ENCODE data around the gene BEST4.
"Not testable (repeated sequence)": the region's sequence is repeated elsewhere in the genome, so short reads cannot be mapped to it uniquely, and the experiment has no call there.

The BEST4 gene

DNA sequence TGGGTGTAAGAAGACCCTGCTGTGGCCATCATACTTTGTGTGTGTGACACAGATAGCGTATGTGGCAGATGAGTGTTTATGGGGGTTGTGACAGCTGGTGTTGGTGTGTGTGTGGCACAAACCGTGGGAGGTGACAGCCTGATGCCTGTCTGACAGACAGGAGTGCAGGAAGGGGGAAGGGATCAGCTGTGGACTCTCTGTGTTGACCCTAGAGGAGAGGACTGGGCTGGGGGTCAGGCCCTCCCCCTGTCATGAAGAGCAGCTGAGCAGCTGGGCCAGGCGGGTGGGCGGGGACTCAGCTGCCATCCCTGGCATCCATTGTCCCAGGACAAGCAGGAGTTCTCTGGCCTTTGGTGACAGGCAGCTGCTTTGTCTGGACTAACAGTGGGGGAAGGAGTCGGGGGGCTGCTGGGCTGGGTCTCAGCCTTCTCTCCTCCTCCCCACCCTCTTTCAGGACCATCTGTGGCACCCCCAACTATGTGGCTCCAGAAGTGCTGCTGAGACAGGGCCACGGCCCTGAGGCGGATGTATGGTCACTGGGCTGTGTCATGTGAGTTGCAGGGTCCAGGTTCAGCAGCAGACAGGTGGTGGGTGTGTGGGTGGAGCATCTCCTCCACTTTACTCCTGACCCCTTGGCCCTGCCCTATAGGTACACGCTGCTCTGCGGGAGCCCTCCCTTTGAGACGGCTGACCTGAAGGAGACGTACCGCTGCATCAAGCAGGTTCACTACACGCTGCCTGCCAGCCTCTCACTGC is 14.5 kb upstream of the BEST4 start:
- no peaks in the 10 kb centered on the region for H3K27me3 Mint-ChIP-seq
- H3K27ac Mint-ChIP-seq = peak overlapping the region; percentile 99 to 100
- no peaks in the 10 kb centered on the region for H3K9me3 Mint-ChIP-seq
- ATAC-seq (replicated peaks) (no peak), DNase-seq (no peak)
- peak overlapping the region; percentile 97 to 98 for H3K4me3 Mint-ChIP-seq
- H3K36me3 Mint-ChIP-seq (ENCODE audit: insufficient read depth) = peaks cover 79% of the 10 kb centered on the region
- peaks cover 31 to 33% of the 10 kb centered on the region in 2 donors for H3K4me1 Mint-ChIP-seq (ENCODE audit: low read depth in 2 of 2)

DNA sequence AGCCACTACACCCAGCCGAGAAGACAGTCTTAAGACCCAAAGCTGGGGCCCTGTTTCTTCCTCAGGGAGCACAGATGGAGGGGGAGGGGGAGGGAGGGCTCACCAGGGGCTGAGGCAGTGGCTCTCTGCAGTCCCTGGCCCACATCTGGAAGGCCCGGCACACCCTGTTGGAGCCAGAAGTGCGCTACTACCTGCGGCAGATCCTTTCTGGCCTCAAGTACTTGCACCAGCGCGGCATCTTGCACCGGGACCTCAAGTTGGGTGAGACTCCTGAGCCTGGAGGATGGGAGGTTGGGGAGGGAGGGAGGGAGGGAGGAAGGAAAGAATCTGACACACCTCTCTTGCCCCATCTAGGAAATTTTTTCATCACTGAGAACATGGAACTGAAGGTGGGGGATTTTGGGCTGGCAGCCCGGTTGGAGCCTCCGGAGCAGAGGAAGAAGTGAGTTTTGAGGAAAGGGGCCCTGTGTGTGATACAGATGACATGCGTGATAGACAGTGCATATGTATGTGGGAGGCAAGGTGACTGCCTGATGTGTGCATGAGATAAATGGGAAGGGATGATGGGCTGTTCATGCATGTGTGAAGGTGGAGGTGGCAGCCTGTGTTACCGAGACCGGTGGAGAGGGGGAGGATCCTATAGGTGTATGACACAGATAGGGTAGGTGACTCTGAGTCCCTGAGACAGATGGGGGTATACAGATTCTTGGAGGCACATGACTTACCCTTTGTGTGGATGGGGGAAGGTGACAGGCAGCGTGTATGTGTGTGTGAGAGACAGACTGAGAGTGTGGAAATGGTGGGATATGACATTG is 13.7 kb upstream of the BEST4 start:
- peaks cover 71% of the 10 kb centered on the region for H3K36me3 Mint-ChIP-seq (ENCODE audit: insufficient read depth)
- DNase-seq (peak in 1 of 3 experiments; percentile 38), ATAC-seq (replicated peaks) (peak; percentile 4)
- peak overlapping the region; percentile 99 to 100 for H3K27ac Mint-ChIP-seq
- H3K27me3 Mint-ChIP-seq = no peaks in the 10 kb centered on the region
- no peaks in the 10 kb centered on the region for H3K9me3 Mint-ChIP-seq
- peaks cover 23 to 26% of the 10 kb centered on the region in 2 donors for H3K4me1 Mint-ChIP-seq (ENCODE audit: low read depth in 2 of 2)
- H3K4me3 Mint-ChIP-seq = peak overlapping the region; percentile 97 to 98

DNA sequence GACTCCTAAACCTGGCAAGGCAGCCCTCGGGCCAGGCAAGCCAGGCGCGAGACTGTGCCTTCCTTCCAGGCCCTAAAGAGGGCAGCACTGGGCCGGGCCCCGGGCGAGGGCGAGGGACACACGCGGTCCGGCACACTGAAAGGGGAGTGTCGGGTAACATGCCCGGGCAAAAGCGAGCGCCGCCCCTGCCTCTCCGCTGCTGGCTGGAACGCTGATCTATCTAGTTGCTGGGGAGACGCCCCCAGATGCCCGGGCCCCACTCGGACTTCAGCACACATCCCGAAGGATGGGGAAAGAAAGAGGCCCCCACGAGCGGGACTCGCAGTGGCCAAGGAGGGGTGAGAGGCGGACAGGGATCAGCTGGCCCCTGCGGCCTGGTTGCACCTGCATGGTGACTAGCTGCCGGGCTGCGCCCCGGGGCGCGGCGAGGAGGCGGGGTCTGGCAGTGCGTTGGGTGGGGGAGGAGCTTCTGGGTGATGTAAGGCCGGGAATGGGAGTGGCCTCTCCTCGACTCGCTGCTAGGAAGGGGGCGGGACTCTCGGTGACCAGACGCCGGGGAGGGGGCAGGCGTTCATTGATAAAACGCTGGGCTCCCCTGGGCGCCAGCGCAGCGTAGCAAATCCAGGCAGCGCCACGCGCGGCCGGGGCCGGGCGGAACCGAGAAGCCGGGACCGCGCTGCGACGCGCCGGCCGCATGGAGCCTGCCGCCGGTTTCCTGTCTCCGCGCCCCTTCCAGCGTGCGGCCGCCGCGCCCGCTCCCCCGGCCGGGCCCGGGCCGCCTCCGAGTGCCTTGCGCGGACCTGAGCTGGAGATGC is 12.0 kb upstream of the BEST4 start, which contains the start of gene PLK3:
Gene PLK3, plus strand, starts transcription at position 608 of the 815 bp plus-strand sequence. Its CDS starts 87 bp downstream, at position 695.
- DNase-seq (peak; percentile 96 to 97 (median 97)), ATAC-seq (replicated peaks) (peak; percentile 78)
- Mint-ChIP-seq H3K9me3 (no peaks in the 10 kb centered on the region), H3K27ac (peak within 1 kb of the TSS; percentile 99 to 100), H3K4me3 (peak within 1 kb of the TSS; percentile 97 to 98), H3K27me3 (no peaks in the 10 kb centered on the region), H3K36me3 (ENCODE audit: insufficient read depth) (peaks cover 56% of the 10 kb centered on the region), H3K4me1 (ENCODE audit: low read depth in 2 of 2) (peaks cover 22 to 26% of the 10 kb centered on the region in 2 donors)

DNA sequence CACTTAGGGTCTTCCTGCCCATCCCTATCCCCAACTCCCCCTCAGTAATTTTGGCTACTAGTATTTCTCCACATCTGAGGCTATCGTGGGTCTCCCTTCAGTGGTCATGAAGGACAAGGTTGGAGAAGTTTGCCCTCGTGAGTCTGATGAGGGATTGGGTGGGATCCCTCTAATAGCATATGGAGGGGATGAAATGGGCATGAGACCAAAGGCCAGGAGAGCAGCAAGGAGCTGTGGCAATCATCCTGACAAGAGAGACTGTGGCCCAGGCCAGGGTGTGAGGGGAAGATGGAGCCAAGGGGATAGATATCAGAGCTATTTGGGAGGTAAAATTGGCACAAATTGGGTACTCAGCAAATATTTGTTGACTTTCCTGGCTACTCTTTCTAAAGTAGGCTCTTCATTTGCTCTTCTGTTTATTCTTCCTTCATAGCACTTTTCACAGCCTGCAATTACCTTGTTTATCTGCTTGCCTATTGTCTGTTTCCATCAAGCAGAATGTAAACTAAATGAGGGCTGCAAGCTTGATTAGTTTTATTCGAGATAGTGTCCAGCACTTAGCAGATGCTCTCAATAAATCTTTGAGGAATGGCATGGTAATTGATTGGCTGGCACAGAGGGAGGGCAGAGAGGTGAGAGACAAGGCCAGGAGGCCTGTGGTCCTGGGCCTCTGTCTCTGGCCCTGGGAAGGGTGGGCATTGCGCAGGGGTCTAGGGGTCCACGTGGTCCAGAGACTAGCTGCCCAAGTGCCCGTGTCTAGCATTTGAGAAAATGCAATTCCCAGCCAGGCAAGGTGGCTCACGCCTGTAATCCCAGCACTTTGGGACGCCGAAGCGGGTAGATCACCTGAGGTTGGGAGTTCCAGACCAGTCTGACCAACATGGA is 10.8 kb upstream of the BEST4 start:
- peaks cover 44% of the 10 kb centered on the region for H3K36me3 Mint-ChIP-seq (ENCODE audit: insufficient read depth)
- ATAC-seq (replicated peaks) = no peak
- H3K27ac Mint-ChIP-seq = peak overlapping the region; percentile 99 to 100

GRCh38 chr1:44797886-44798285 is 9.9 kb upstream of the BEST4 start:
- peak overlapping the region; percentile 26 to 28 for H3K27ac Mint-ChIP-seq
- peaks cover 35% of the 10 kb centered on the region for H3K36me3 Mint-ChIP-seq (ENCODE audit: insufficient read depth)
- H3K4me1 Mint-ChIP-seq (ENCODE audit: low read depth in 2 of 2) = peaks cover 18 to 19% of the 10 kb centered on the region in 2 donors
- not testable (repeated sequence) for H3K9me3 Mint-ChIP-seq; H3K4me3 Mint-ChIP-seq; DNase-seq; ATAC-seq (replicated peaks); H3K27me3 Mint-ChIP-seq

More for the DNA sequence above, 10.8 kb upstream of the BEST4 start:
- H3K4me1 Mint-ChIP-seq (ENCODE audit: low read depth in 2 of 2) = peaks cover 22 to 23% of the 10 kb centered on the region in 2 donors
- peak overlapping the region; percentile 97 to 98 for H3K4me3 Mint-ChIP-seq
- no peak for DNase-seq
- no peaks in the 10 kb centered on the region for H3K9me3 Mint-ChIP-seq
- H3K27me3 Mint-ChIP-seq = no peaks in the 10 kb centered on the region

- no peak overlapping the region for H3K4me3 Mint-ChIP-seq
- H3K36me3 Mint-ChIP-seq (ENCODE audit: insufficient read depth) = no peaks in the 10 kb centered on the region
- peak overlapping the region in 1 of 2 donors; percentile 63 for H3K27ac Mint-ChIP-seq
- peaks cover 0 to 3% of the 10 kb centered on the region in 2 donors for H3K4me1 Mint-ChIP-seq (ENCODE audit: low read depth in 2 of 2)
- DNase-seq (no peak), ATAC-seq (replicated peaks) (no peak)
- no peaks in the 10 kb centered on the region for H3K27me3 Mint-ChIP-seq
- H3K9me3 Mint-ChIP-seq = no peaks in the 10 kb centered on the region
These were observed 4.9 kb upstream of the BEST4 start for GRCh38 chr1:44792736-44793502.

DNA sequence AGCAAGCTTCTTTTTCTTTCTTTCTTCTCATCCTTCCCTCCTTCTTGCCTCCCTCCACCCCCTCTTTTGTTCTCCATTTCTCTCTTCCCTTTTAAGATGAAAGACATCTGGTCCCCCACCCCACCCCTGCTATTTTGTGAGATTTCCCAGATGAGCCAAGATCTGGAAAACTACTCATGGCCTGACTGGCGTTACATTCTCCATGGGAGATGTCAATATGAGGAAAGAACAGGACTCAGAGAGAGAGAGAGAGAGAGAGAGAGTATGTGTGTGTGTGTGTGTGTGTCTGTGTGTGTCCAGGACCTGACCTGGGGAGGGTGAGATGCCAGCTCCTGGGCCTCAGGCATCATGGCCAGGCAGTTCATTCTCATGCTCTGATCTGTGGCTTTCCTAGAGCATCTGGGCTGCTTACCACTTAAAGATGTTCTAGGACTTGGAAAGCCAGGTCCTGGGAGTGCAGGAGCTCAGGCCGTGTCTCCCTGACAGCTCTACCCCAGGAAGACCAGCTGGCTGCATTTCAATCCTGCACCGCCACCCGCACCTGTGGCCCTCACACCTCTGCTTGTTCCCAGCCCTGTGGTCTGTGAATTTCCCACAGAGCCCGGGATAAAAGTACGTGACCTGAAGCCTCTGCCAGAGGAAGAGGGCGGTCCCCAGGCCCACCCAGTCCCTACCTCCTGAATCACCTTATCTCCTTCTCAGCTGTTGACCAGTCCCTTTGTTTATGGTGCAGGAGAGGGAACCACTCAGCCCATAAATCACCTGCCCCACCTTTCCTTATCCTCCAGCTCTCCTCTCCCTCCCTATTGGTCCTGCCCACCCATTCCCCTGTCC is 3.2 kb upstream of the BEST4 start:
- ATAC-seq (replicated peaks) = no peak
- peak overlapping the region; percentile 28 to 65 for H3K27ac Mint-ChIP-seq
- no peak for DNase-seq
- peaks cover 4 to 7% of the 10 kb centered on the region in 2 donors for H3K4me1 Mint-ChIP-seq (ENCODE audit: low read depth in 2 of 2)
- H3K36me3 Mint-ChIP-seq (ENCODE audit: insufficient read depth) = peaks cover 2% of the 10 kb centered on the region
- no peaks in the 10 kb centered on the region for H3K27me3 Mint-ChIP-seq
- H3K4me3 Mint-ChIP-seq = no peak overlapping the region
- no peaks in the 10 kb centered on the region for H3K9me3 Mint-ChIP-seq

DNA sequence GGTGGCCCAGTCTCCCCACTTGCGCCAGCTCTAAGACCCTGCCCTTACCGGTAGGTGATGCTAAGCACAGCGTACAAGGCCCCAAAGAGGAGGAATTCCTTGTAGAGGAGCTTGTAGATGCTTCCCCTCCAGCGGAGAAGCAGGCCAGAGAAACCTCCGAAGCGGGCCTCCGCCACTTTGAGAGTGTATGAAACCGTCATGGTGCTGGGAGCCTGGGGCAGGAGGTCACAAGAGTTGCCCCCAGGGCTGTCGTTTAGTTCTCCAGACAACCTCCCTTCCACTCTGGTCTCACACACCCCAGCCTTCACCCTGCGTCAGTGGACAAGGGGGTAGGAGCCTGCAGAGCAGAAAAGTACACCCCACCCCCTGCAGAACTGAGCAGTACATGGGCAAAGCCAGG is 464 bp downstream of the BEST4 start:
- no peak for ATAC-seq (replicated peaks)
- Mint-ChIP-seq H3K27me3 (no peaks in the 10 kb centered on the region), H3K4me1 (ENCODE audit: low read depth in 2 of 2) (peaks cover 23 to 25% of the 10 kb centered on the region in 2 donors), H3K36me3 (ENCODE audit: insufficient read depth) (peaks cover 8% of the 10 kb centered on the region), H3K9me3 (no peaks in the 10 kb centered on the region), H3K4me3 (no peak overlapping the region), H3K27ac (no peak overlapping the region)
- DNase-seq = no peak

DNA sequence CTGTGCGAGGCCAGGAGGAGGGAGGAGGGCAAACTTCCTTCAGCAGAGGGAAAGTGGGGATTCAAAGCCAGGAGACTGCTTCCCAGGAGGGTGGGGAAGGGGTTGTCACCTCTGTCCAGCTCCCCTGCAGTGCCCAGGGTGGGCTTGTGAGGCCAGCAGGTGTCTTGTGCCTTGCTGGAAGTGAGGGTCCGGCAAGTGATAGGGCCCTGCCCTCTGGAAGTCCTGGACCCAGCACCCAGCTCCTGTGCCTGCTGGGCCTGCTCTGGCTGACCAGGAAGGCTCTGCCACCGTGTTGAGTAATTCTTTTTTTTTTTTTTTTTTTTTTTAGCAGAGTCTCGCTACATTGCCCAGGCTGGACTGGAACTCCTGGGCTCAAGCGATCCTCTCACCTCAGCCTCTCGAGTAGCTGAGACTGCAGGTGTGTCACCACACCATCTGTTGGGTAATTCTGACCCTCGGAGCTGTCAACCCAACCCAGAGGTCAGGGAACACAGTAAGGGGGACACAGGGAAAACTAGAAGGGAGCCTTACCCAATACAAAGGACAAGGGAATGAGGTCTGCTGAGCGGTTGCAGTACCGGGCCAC is 1.0 kb downstream of the BEST4 start:
- H3K9me3 Mint-ChIP-seq = no peaks in the 10 kb centered on the region
- ATAC-seq (replicated peaks) = no peak
- no peak for DNase-seq
- H3K4me3 Mint-ChIP-seq = peak overlapping the region; percentile 74 to 75
- no peaks in the 10 kb centered on the region for H3K27me3 Mint-ChIP-seq
- peak overlapping the region; percentile 77 to 86 for H3K27ac Mint-ChIP-seq
- H3K36me3 Mint-ChIP-seq (ENCODE audit: insufficient read depth) = peaks cover 8% of the 10 kb centered on the region
- peaks cover 23 to 25% of the 10 kb centered on the region in 2 donors for H3K4me1 Mint-ChIP-seq (ENCODE audit: low read depth in 2 of 2)

DNA sequence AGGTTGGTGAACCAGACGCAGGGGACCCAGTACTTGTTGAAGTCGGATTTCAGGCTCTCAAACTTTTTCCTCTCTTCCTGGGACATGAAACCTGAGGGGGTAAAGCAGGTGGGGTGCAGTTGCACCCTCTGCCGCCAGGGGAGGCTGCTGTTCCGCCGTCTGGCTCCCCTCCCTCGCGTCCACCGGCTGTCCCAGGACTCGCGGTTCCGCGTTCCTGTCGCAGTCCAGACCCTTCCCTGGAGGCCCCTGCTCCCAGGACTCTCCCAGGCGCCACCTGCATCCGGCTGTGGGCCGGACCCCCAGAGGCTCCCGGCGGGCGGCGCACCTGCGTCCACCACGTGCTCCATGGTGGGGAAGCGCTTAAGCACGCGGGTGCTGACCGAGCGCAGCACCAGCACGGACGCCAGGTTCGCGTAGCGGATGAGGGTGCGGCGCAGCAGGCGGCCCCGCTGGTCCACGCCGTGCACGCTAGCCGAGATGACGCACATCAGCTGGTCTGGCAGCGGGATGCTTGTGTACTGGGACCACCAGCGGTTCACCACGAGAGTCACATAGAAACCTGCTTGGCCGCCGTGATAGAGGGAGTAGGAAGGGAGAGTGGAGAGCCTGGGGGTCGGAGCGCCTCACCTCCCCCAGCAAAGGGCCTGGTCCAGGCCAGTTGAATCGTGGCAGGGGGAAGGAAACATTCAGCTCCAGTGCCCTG is 1.7 kb downstream of the BEST4 start:
- no peaks in the 10 kb centered on the region for H3K9me3 Mint-ChIP-seq
- H3K36me3 Mint-ChIP-seq (ENCODE audit: insufficient read depth) = peaks cover 12% of the 10 kb centered on the region
- DNase-seq (peak; percentile 75 to 83 (median 79)), ATAC-seq (replicated peaks) (peak; percentile 77)
- H3K4me3 Mint-ChIP-seq = peak overlapping the region; percentile 74 to 75
- no peaks in the 10 kb centered on the region for H3K27me3 Mint-ChIP-seq
- peak overlapping the region; percentile 77 to 86 for H3K27ac Mint-ChIP-seq
- H3K4me1 Mint-ChIP-seq (ENCODE audit: low read depth in 2 of 2) = peaks cover 23 to 25% of the 10 kb centered on the region in 2 donors
